GM12878 (cell line): ENCODE data around the gene ADAMTS2. TPM values are rescaled to one million over a fixed set of nuclear protein-coding genes. Genes with fewer than 3 reads are reported as not detected.

Experiments
- ATAC-seq: fragments of 200-7000 bp; cut with Tn5 transposase; 3 replicates; pipeline ENCODE4 v1.9.1; 2020; ENCODE audit warnings: mild to moderate bottlenecking, moderate library complexity
- BruUV-seq: library from RNA; stranded (reverse); fragments of 400-500 nt; replicated peaks from 2 replicates; lab custom pipeline; 2021; lab: Mats Ljungman, UMichigan
- CTCF ChIA-PET: fragments of 300-600 bp; sonication (Branson Sonifier 250); formaldehyde crosslinking; extraction: SDS; loops from one replicate; lab custom pipeline; 2021; ENCODE audit warnings: inconsistent platforms; lab: Yijun Ruan, JAX
- POLR2A ChIA-PET: fragments of 350-600 bp; formaldehyde crosslinking; extraction: SDS; loops from one replicate; lab custom pipeline; 2021; ENCODE audit warnings: inconsistent platforms; lab: Charles Lee
- RAD21 ChIA-PET: fragments of 300-600 bp; sonication (Branson Sonifier 250); formaldehyde crosslinking; loops from one replicate; lab custom pipeline; 2023; ENCODE audit warnings: antibody characterized with exemption; ENCODE audit not compliant: unreplicated experiment; lab: Charles Lee
- SMC1A ChIA-PET: fragments of 300-600 bp; sonication (Branson Sonifier 250); formaldehyde crosslinking; loops from one replicate; lab custom pipeline; 2023; ENCODE audit not compliant: unreplicated experiment, uncharacterized antibody; lab: Charles Lee
- DNase-seq: peaks from one replicate; pipeline ENCODE4 v3.0.0-alpha.2; 2011; ENCODE audit warnings: low read depth, low spot score
- FAIRE-seq: peaks from 3 replicates; lab custom pipeline; 2011; peaks lifted over from hg19 to GRCh38; lab: Jason Lieb, UNC
- H2AFZ ChIP-seq: 2 replicates; pipeline ENCODE4 v1.6.0; 2011; ENCODE audit warnings: low read depth, low read length, control low read depth; ENCODE audit not compliant: control insufficient read depth
- H3K27ac ChIP-seq: 2 replicates; pipeline ENCODE4 v1.5.1; 2011; ENCODE audit warnings: control low read depth; ENCODE audit not compliant: control insufficient read depth, insufficient read depth
- H3K27me3 ChIP-seq, 2 experiments: replicated peaks in 1 of 2; 2 replicates each; pipeline versions ENCODE4 v1.6.0 to v1.6.1; 2011; ENCODE audit warnings: low read length in 1 of 2; ENCODE audit not compliant: control insufficient read depth in 2 of 2, insufficient read depth in 2 of 2
- H3K36me3 ChIP-seq, 2 experiments: 2 replicates each; pipeline ENCODE4 v1.5.1; 2011; ENCODE audit warnings: low read length in 1 of 2; ENCODE audit not compliant: control insufficient read depth in 2 of 2, insufficient read depth in 2 of 2
- H3K4me1 ChIP-seq: 2 replicates; pipeline ENCODE4 v1.6.1; 2011; ENCODE audit warnings: mild to moderate bottlenecking, low read length, moderate library complexity, mixed read lengths; ENCODE audit not compliant: control insufficient read depth, insufficient read depth
- H3K4me2 ChIP-seq: 2 replicates; pipeline ENCODE4 v1.6.0; 2011; ENCODE audit warnings: control low read depth; ENCODE audit not compliant: control insufficient read depth, insufficient read depth
- H3K4me3 ChIP-seq: fragments of 200-600 bp; sonication (generic); 2 replicates; pipeline ENCODE4 v1.5.1; 2016
- H3K79me2 ChIP-seq: 2 replicates; pipeline ENCODE4 v1.6.0; 2011; ENCODE audit warnings: low read length; ENCODE audit not compliant: control insufficient read depth, insufficient read depth
- H3K9ac ChIP-seq: 2 replicates; pipeline ENCODE4 v1.8.0; 2011; ENCODE audit warnings: low read length, control low read depth, mixed read lengths; ENCODE audit not compliant: control insufficient read depth, insufficient read depth
- H3K9me3 ChIP-seq: replicated peaks from 3 replicates; pipeline ENCODE4 v1.5.1; 2011; ENCODE audit warnings: mild to moderate bottlenecking, low read length; ENCODE audit not compliant: control insufficient read depth, insufficient read depth
- H4K20me1 ChIP-seq: 2 replicates; pipeline ENCODE4 v1.6.0; 2011; ENCODE audit not compliant: control insufficient read depth, insufficient read depth
- BCLAF1 ChIP-seq: fragments of 450-650 bp; IDR thresholded peaks from 2 replicates; pipeline ENCODE4 v1.6.1; 2017; ENCODE audit warnings: antibody characterized with exemption, mild to moderate bottlenecking, moderate library complexity
- GABPA ChIP-seq: IDR thresholded peaks from 2 replicates; pipeline ENCODE4 v1.6.1; 2014; ENCODE audit warnings: antibody characterized with exemption, low read depth, mild to moderate bottlenecking, inconsistent platforms
- MTA3 ChIP-seq: IDR thresholded peaks from 2 replicates; pipeline ENCODE4 v1.6.1; 2012; ENCODE audit warnings: low read length, inconsistent platforms, borderline replicate concordance
- PAX8 ChIP-seq: fragments of 450-650 bp; IDR thresholded peaks from 2 replicates; pipeline ENCODE4 v1.6.1; 2017; ENCODE audit warnings: mild to moderate bottlenecking, moderate library complexity
- PML ChIP-seq: IDR thresholded peaks from 2 replicates; pipeline ENCODE4 v1.6.1; 2012; ENCODE audit warnings: low read length, inconsistent platforms
- RB1 ChIP-seq: fragments of 450-650 bp; formaldehyde crosslinking; IDR thresholded peaks from 2 replicates; pipeline ENCODE4 v1.6.1; 2017; ENCODE audit warnings: mild to moderate bottlenecking, borderline replicate concordance
- SREBF1 ChIP-seq: IDR thresholded peaks from 2 replicates; pipeline ENCODE4 v1.6.1; 2012; ENCODE audit warnings: mild to moderate bottlenecking, low read length
- SUZ12 ChIP-seq: fragments of 200-600 bp; sonication (generic); IDR thresholded peaks from one replicate; pipeline ENCODE4 v1.6.1; 2018; ENCODE audit warnings: antibody characterized with exemption, mild to moderate bottlenecking; ENCODE audit not compliant: unreplicated experiment
- TCF12 ChIP-seq: IDR thresholded peaks from 2 replicates; pipeline ENCODE4 v1.6.1; 2011; ENCODE audit warnings: low read depth, mild to moderate bottlenecking, low read length
- USF1 ChIP-seq: IDR thresholded peaks from 2 replicates; pipeline ENCODE4 v1.6.1; 2011; ENCODE audit warnings: borderline replicate concordance, low read depth, mild to moderate bottlenecking, moderate library complexity, mixed read lengths, low read length; ENCODE audit not compliant: insufficient read depth; ENCODE audit errors: extremely low read length
- ZNF24 ChIP-seq: fragments of 450-650 bp; IDR thresholded peaks from 2 replicates; pipeline ENCODE4 v1.6.1; 2017; ENCODE audit warnings: antibody characterized with exemption, mild to moderate bottlenecking
- WGBS: methylation state at CpG from one replicate; pipeline ENCODE4 v1.1.6; 2016; ENCODE audit warnings: low lambda C conversion rate; ENCODE audit not compliant: insufficient replicate concordance, insufficient coverage; ENCODE audit errors: missing lambda C conversion rate; 5-methylcytosine and 5-hydroxymethylcytosine counted together
- in situ Hi-C: fragments of 300-500 bp; cut with MboI; formaldehyde crosslinking; loops from 9 replicates; pipeline ENCODE4 v1.14.3; 2018; ENCODE audit warnings: mixed read lengths
- intact Hi-C: fragments of 100-400 bp; cut with micrococcal nuclease; formaldehyde crosslinking; loops from one replicate; pipeline ENCODE4 v1.14.2; 2022; ENCODE audit not compliant: unreplicated experiment
- polyA plus RNA-seq, 11 experiments: library from polyadenylated mRNA; depleted of rRNA in 4 of 11; unstranded in 6 of 11; stranded (reverse) in 5 of 11; fragments of >200 nt; fragmentation: Nextera tagmentation in 4 of 11; fragmentation: Illumina TruSeq in 1 of 11; extraction: Ambion mirVana in 4 of 11; extraction: Trizol in 1 of 11; gene quantifications; 1 replicate in 1 of 11; 2 replicates in 10 of 11; pipeline versions ENCODE4 v1.2.1 to v1.2.3, GENCODE V29; 2011 to 2016; ENCODE audit warnings: inconsistent platforms in 2 of 11, missing spikeins in 2 of 11, low read depth in 1 of 11
- total RNA-seq, 4 experiments: library from RNA; depleted of rRNA in 3 of 4; stranded (reverse); fragments of >200 nt in 3 of 4; fragmentation: Illumina TruSeq in 1 of 4; extraction: Trizol in 1 of 4; gene quantifications; 2 replicates each; pipeline versions ENCODE4 v1.2.1 to v1.2.3, GENCODE V29; 2013 to 2021
- TF ChIP-seq, protein P1 (sequence below): fragments of 450-650 bp; IDR thresholded peaks from 2 replicates; pipeline ENCODE4 v1.6.1; 2014; ENCODE audit warnings: mild to moderate bottlenecking

The ADAMTS2 gene
- total and polyA plus RNA-seq, 10 of the 15 experiments (the other 5 are each of a cell fraction or from before 2014, with no cell fraction given): 0.03 to 0.05 TPM; not detected in 8

- Histone ChIP-seq H2AFZ (no peak overlapping the region), H3K36me3 (no peaks in the 10 kb centered on the region), H3K79me2 (no peaks in the 10 kb centered on the region), H3K4me1 (no peaks in the 10 kb centered on the region), H3K27me3 (no peaks in the 10 kb centered on the region), H3K27ac (no peak overlapping the region), H3K4me2 (no peak overlapping the region), H3K9me3 (no peaks in the 10 kb centered on the region; the same call in 2 of the 3 replicates), H4K20me1 (no peaks in the 10 kb centered on the region), H3K9ac (no peak overlapping the region), H3K4me3 (no peak overlapping the region)
- BruUV-seq: no TSS peak
- ChIA-PET RAD21 (no interaction called here), SMC1A (no interaction called here), CTCF (no interaction called here), POLR2A (no interaction called here)
- intact Hi-C loops: no loop called here
- DNase-seq: no peak
- no peak for ATAC-seq
- FAIRE-seq: no peak
- 36% methylated on average over 20 of the region's 20 CpGs for WGBS
- TF ChIP-seq SREBF1 (no peak), RB1 (no peak), GABPA (no peak), ZNF24 (no peak), MTA3 (no peak), SUZ12 (no peak)
- in situ Hi-C loops: no loop called here
These were observed 173.2 kb downstream of the ADAMTS2 start for GRCh38 chr5:179171816-179172745.

GRCh38 chr5:179171251-179171815, 173.9 kb downstream of the ADAMTS2 start:
- BruUV-seq: no TSS peak
- FAIRE-seq: no peak
- H3K27me3 ChIP-seq: no peaks in the 10 kb centered on the region
- ATAC-seq: no peak
- intact Hi-C loops (no loop called here), in situ Hi-C loops (no loop called here)
- no peak overlapping the region for H3K9ac ChIP-seq
- H3K4me1 ChIP-seq: no peaks in the 10 kb centered on the region
- H3K27ac ChIP-seq: no peak overlapping the region
- H3K79me2 ChIP-seq: no peaks in the 10 kb centered on the region
- H3K4me2 ChIP-seq: no peak overlapping the region
- ChIA-PET SMC1A (no interaction called here), CTCF (no interaction called here), POLR2A (no interaction called here), RAD21 (no interaction called here)
- H3K4me3 ChIP-seq: no peak overlapping the region
- H3K9me3 ChIP-seq: no peaks in the 10 kb centered on the region; the same call in 2 of the 3 replicates
- H4K20me1 ChIP-seq: no peaks in the 10 kb centered on the region
- H3K36me3 ChIP-seq: no peaks in the 10 kb centered on the region
- 27% methylated on average over 12 of the region's 12 CpGs for WGBS
- DNase-seq: no peak
- no peak overlapping the region for H2AFZ ChIP-seq
- TF ChIP-seq USF1: no peak
- TF ChIP-seq, protein P1, sequence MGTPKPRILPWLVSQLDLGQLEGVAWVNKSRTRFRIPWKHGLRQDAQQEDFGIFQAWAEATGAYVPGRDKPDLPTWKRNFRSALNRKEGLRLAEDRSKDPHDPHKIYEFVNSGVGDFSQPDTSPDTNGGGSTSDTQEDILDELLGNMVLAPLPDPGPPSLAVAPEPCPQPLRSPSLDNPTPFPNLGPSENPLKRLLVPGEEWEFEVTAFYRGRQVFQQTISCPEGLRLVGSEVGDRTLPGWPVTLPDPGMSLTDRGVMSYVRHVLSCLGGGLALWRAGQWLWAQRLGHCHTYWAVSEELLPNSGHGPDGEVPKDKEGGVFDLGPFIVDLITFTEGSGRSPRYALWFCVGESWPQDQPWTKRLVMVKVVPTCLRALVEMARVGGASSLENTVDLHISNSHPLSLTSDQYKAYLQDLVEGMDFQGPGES: no peak
- no peak for TF ChIP-seq BCLAF1
- TF ChIP-seq TCF12: no peak
- TF ChIP-seq PML: no peak
- no peak for TF ChIP-seq PAX8
